Activated CD4-positive, CD25-positive, alpha-beta regulatory T cell treated with anti-CD3 and anti-CD28 coated beads, Interleukin-2, amount 50 U/mL, for 24 hours (primary cell): ENCODE data around the gene TMX3.

ENCODE experiments used
- ATAC-seq, 2 donors: fragments of 150-1000 bp; cut with Tn5 transposase; one replicate each; pipeline ENCODE4 v1.10.0; 2021; ENCODE audit warnings: mild to moderate bottlenecking in 1 of 2, moderate library complexity in 1 of 2

The TMX3 gene

GRCh38 chr18:68705119-68705518 lies 9.8 kb downstream of the TMX3 start:
- no peak for ATAC-seq

GRCh38 chr18:68703326-68703725 lies 11.6 kb downstream of the TMX3 start:
- no peak for ATAC-seq

GRCh38 chr18:68701353-68701752 lies 13.6 kb downstream of the TMX3 start:
- no peak for ATAC-seq

GRCh38 chr18:68699043-68699442 lies 15.9 kb downstream of the TMX3 start:
- no peak for ATAC-seq

GRCh38 chr18:68696937-68697336 lies 18.0 kb downstream of the TMX3 start:
- ATAC-seq, result no peak

GRCh38 chr18:68694316-68694715 lies 20.6 kb downstream of the TMX3 start:
- no peak for ATAC-seq

- no peak for ATAC-seq
These were observed 21.7 kb downstream of the TMX3 start for GRCh38 chr18:68693091-68693815.

GRCh38 chr18:68679528-68679927 lies 35.4 kb downstream of the TMX3 start:
- no peak for ATAC-seq

GRCh38 chr18:68676913-68677312 lies 38.0 kb downstream of the TMX3 start:
- peak in 1 of 2 donors; percentile 30 for ATAC-seq

GRCh38 chr18:68667121-68667520 lies 47.8 kb downstream of the TMX3 start:
- no peak for ATAC-seq

GRCh38 chr18:68666381-68666780 lies 48.5 kb downstream of the TMX3 start:
- ATAC-seq, result no peak

GRCh38 chr18:68665628-68666027 lies 49.3 kb downstream of the TMX3 start:
- ATAC-seq, result no peak

- no peak for ATAC-seq
These were observed 52.2 kb downstream of the TMX3 start for GRCh38 chr18:68662754-68663153.

GRCh38 chr18:68660354-68661183 lies 54.3 kb downstream of the TMX3 start:
- no peak for ATAC-seq

- ATAC-seq, result no peak
These were observed 66.7 kb downstream of the TMX3 start for GRCh38 chr18:68648191-68648590.

GRCh38 chr18:68642003-68642402 lies 72.9 kb downstream of the TMX3 start:
- no peak for ATAC-seq

- no peak for ATAC-seq
These were observed 74.0 kb downstream of the TMX3 start for GRCh38 chr18:68640861-68641260.

- no peak for ATAC-seq
These were observed 76.3 kb downstream of the TMX3 start for GRCh38 chr18:68638613-68639012.

- no peak for ATAC-seq
These were observed 87.1 kb downstream of the TMX3 start for GRCh38 chr18:68627812-68628211.
